ENCODE results near the gene UBA52.

GRCh38 chr19:18599485-18599884, 27.8 kb downstream of the UBA52 start:
- TF ChIP-seq POLR2AphosphoS5 (IDR thresholded peaks at IDR 0.05; ENCODE audit: borderline replicate concordance, low read depth, low read length): no peak
- TF ChIP-seq FOXP2 (optimal IDR thresholded peaks at IDR 0.05; ENCODE audit: control extremely low read depth, extremely low read length, insufficient read depth): no peak
- TF ChIP-seq EZH2 (IDR thresholded peaks at IDR 0.05): no peak
